Measurements from ENCODE around the gene CLEC4D. TPM values are rescaled to one million over a fixed set of nuclear protein-coding genes. Genes with fewer than 3 reads are reported as not detected.

The CLEC4D gene
- total RNA-seq, 6 experiments from 2014 or later = not detected

DNA sequence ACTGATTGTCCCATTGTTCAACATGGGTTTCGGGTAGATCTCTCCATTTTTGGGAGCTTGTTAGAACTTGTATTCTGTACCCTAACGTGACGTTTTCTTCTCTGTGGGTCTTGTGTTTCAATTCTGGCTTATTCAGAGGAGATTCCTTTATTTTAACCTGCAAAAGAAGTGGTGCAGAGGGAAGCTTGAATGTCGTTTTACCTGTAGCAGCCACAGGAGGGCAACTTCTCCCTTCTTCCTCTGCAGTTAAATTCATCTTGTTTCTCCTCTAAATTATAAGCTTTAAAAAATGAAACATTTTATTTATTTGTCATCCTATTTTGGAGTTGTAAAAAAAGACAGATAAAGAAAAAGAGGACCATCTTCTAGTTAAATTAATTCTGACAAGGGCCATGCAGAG is 13.7 kb upstream of the CLEC4D start:
- H3K9me3 Mint-ChIP-seq = no peaks in the 10 kb centered on the region; the same call in 1 of the 2 replicates
- DNase-seq = no peak
- TF ChIP-seq, protein P1, sequence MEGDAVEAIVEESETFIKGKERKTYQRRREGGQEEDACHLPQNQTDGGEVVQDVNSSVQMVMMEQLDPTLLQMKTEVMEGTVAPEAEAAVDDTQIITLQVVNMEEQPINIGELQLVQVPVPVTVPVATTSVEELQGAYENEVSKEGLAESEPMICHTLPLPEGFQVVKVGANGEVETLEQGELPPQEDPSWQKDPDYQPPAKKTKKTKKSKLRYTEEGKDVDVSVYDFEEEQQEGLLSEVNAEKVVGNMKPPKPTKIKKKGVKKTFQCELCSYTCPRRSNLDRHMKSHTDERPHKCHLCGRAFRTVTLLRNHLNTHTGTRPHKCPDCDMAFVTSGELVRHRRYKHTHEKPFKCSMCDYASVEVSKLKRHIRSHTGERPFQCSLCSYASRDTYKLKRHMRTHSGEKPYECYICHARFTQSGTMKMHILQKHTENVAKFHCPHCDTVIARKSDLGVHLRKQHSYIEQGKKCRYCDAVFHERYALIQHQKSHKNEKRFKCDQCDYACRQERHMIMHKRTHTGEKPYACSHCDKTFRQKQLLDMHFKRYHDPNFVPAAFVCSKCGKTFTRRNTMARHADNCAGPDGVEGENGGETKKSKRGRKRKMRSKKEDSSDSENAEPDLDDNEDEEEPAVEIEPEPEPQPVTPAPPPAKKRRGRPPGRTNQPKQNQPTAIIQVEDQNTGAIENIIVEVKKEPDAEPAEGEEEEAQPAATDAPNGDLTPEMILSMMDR (IDR thresholded peaks at IDR 0.05) = no peak
- no peaks in the 10 kb centered on the region; the same call in 1 of the 2 replicates for H3K27me3 Mint-ChIP-seq (ENCODE audit: insufficient read depth)
- no peaks in the 10 kb centered on the region for H3K36me3 Mint-ChIP-seq (ENCODE audit: low read depth)
- H3K27ac Mint-ChIP-seq = no peak overlapping the region
- H3K4me3 Mint-ChIP-seq = no peak overlapping the region
- H3K4me1 Mint-ChIP-seq (ENCODE audit: low read depth) = no peaks in the 10 kb centered on the region

DNA sequence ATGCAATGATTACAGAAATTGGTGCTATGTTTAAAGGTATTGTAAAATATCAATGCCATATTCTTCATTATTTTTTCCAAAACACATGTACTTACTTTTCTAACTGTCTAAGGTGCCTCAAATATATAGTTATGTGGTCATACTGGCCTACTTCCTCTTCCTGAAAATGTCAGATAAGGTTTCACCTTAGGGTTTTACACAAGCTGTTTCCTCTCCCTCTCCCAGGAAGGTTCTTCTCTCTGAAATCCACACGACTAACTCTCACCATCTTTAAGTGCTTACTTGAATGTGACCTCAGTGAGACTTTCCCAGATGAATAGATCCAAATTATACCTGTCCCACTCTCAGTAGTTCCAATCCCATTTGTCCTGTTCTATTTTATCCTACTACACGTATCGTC is 11.6 kb upstream of the CLEC4D start:
- Mint-ChIP-seq H3K4me3 (no peak overlapping the region), H3K9me3 (no peaks in the 10 kb centered on the region; the same call in 1 of the 2 replicates), H3K27me3 (ENCODE audit: insufficient read depth) (no peaks in the 10 kb centered on the region; the same call in 1 of the 2 replicates), H3K27ac (no peak overlapping the region), H3K36me3 (ENCODE audit: low read depth) (no peaks in the 10 kb centered on the region), H3K4me1 (ENCODE audit: low read depth) (no peaks in the 10 kb centered on the region)
- no peak for DNase-seq
- TF ChIP-seq, protein P1 (IDR thresholded peaks at IDR 0.05) = no peak

DNA sequence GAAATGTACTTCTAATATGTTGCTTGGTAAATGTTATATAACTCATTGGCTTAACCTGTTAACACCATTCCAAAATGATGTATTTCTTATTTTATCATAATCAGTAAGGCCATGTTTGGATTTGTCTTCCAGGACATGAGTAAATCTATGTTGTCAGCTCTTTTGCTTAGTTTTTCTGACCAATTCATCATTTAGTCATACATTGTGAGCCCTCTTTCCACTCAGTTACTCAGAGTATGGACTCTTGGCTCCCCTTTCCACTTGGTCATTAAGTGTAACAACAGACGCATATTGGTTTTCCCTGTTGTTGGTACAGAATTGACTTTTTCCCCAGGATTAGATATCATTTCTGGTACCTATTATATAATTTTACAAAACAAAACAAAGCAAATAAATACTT is 9.0 kb upstream of the CLEC4D start:
- Mint-ChIP-seq H3K4me1 (ENCODE audit: low read depth) (no peaks in the 10 kb centered on the region), H3K27me3 (ENCODE audit: insufficient read depth) (no peaks in the 10 kb centered on the region), H3K27ac (no peak overlapping the region), H3K4me3 (no peak overlapping the region), H3K9me3 (no peaks in the 10 kb centered on the region; the same call in 1 of the 2 replicates), H3K36me3 (ENCODE audit: low read depth) (no peaks in the 10 kb centered on the region)
- TF ChIP-seq, protein P1 (IDR thresholded peaks at IDR 0.05) = no peak
- DNase-seq = no peak

DNA sequence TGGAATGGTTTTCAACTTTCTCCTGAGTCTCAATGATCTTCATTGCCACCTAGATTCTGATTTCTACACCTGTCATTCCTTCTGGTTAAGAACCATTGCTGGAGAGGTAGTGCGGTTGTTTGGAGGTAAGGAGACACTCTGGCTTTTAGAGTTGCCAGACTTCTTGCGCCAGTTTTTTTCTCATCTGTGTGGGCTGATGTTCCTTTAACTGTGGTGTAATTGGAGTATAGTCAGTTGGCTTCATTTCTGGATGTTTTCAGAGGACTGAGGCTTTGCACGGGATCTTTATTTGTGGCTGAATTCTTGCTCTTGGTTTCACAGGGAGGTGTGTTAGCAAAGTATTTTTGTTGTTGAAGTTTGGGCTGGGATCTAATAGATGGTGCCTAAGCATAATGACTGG is 5.7 kb upstream of the CLEC4D start:
- no peaks in the 10 kb centered on the region; the same call in 1 of the 2 replicates for H3K27me3 Mint-ChIP-seq (ENCODE audit: insufficient read depth)
- TF ChIP-seq, protein P1 (IDR thresholded peaks at IDR 0.05) = no peak
- no peak for DNase-seq
- no peaks in the 10 kb centered on the region for H3K36me3 Mint-ChIP-seq (ENCODE audit: low read depth)
- H3K4me1 Mint-ChIP-seq (ENCODE audit: low read depth) = no peaks in the 10 kb centered on the region
- peaks cover 12% of the 10 kb centered on the region; the same call in 1 of the 2 replicates for H3K9me3 Mint-ChIP-seq
- H3K27ac Mint-ChIP-seq = no peak overlapping the region
- H3K4me3 Mint-ChIP-seq = no peak overlapping the region

DNA sequence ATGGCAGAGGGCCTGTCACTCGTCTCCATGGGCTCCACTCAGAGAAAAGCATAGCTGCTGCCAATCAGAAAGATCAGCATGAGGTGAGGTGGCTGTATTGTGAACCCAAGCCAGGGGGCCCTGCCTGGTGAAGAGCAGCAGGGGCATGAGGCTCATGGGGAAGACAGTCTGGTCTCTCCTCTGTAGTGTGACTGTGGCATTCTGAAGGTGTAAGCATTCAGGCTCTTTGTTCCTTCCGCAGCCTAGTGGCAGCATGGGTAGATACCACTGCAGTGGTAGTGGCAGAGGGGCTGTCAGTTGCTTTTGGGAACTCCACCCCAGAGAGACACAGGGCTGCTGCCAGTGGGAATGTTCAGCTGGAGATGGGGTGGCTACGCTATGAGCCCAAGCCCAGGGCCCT is 5.1 kb upstream of the CLEC4D start:
- TF ChIP-seq, protein P1 (IDR thresholded peaks at IDR 0.05) = no peak
- DNase-seq = no peak
- no peak overlapping the region for H3K4me3 Mint-ChIP-seq
- H3K27ac Mint-ChIP-seq = no peak overlapping the region
- H3K9me3 Mint-ChIP-seq = peaks cover 12% of the 10 kb centered on the region; the same call in 1 of the 2 replicates
- H3K36me3 Mint-ChIP-seq (ENCODE audit: low read depth) = no peaks in the 10 kb centered on the region
- no peaks in the 10 kb centered on the region for H3K4me1 Mint-ChIP-seq (ENCODE audit: low read depth)
- no peaks in the 10 kb centered on the region; the same call in 1 of the 2 replicates for H3K27me3 Mint-ChIP-seq (ENCODE audit: insufficient read depth)
